Choroid plexus epithelial cell (primary cell): Measurements from ENCODE around the gene RSPH1.

ENCODE experiments used
- DNase-seq: peaks from one replicate; pipeline ENCODE4 v3.0.0-alpha.2; 2010; ENCODE audit warnings: low read depth
- H3K4me3 ChIP-seq: 2 replicates; pipeline ENCODE4 v1.5.1; 2011; ENCODE audit warnings: low read depth, mild to moderate bottlenecking, control low read depth, low read length, moderate library complexity
- TF ChIP-seq, protein P1 (sequence below): conservative IDR thresholded peaks from 2 replicates; pipeline ENCODE4 v1.5.1; 2011; ENCODE audit warnings: low read depth, mild to moderate bottlenecking, control low read depth, inconsistent platforms, low read length, moderate library complexity

Gene RSPH1

DNA sequence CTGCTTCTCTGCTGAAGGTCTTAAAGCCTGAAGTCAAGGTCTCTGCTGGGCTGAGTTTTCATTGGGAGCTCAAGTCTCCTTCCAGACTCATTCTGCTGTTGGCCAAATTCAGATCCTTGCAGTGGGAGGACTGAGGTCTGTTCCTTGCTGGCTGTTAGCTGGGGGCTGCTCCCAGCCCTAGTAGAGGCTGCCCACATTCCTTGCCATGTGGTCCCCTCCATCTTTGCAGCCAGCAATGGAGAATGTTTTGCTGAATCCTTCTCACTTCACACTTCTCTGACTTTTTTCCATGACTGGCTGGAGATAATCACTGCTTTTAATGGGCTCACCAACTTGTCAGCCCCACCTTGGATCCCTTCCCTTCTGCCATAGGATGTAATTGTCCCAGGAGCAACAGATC, 59.1 kb downstream of the RSPH1 start:
- no peak for DNase-seq
- TF ChIP-seq, protein P1, sequence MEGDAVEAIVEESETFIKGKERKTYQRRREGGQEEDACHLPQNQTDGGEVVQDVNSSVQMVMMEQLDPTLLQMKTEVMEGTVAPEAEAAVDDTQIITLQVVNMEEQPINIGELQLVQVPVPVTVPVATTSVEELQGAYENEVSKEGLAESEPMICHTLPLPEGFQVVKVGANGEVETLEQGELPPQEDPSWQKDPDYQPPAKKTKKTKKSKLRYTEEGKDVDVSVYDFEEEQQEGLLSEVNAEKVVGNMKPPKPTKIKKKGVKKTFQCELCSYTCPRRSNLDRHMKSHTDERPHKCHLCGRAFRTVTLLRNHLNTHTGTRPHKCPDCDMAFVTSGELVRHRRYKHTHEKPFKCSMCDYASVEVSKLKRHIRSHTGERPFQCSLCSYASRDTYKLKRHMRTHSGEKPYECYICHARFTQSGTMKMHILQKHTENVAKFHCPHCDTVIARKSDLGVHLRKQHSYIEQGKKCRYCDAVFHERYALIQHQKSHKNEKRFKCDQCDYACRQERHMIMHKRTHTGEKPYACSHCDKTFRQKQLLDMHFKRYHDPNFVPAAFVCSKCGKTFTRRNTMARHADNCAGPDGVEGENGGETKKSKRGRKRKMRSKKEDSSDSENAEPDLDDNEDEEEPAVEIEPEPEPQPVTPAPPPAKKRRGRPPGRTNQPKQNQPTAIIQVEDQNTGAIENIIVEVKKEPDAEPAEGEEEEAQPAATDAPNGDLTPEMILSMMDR = no peak
- H3K4me3 ChIP-seq = no peak overlapping the region

DNA sequence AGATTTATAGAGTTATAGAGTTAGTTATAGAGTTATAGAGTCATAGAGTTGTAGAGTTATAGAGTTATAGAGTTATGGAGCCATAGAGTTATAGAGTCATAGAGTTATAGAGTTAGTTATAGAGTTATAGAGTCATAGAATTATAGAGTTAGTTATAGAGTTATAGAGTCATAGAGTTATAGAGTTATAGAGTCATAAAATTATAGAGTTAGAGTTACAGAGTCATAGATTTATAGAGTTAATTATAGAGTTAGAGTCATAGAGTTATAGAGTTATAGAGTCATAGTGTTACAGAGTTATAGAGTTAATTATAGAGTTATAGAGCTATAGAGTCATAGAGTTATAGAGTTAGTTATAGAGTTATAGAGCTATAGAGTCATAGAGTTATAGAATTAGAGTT, 60.2 kb downstream of the RSPH1 start:
- no peak overlapping the region for H3K4me3 ChIP-seq
- TF ChIP-seq, protein P1 = no peak
- no peak for DNase-seq

DNA sequence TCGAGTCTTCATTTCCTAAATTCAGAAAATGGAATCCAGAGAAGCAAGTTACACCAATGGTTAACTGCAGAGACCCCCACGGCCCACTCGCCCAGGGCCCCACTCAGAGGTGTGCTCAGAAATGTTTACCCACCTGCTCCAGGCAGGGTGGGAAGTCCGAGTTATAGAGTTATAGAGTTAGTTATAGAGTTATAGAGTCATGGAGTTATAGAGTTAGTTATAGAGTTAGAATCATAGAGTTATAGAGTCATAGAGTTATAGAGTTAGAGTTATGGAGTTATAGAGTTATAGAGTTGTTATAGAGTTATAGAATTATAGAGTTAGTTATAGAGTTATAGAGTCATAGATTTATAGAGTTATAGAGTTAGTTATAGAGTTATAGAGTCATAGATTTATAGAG, 60.6 kb downstream of the RSPH1 start:
- no peak for DNase-seq
- TF ChIP-seq, protein P1 = no peak
- H3K4me3 ChIP-seq = no peak overlapping the region

DNA sequence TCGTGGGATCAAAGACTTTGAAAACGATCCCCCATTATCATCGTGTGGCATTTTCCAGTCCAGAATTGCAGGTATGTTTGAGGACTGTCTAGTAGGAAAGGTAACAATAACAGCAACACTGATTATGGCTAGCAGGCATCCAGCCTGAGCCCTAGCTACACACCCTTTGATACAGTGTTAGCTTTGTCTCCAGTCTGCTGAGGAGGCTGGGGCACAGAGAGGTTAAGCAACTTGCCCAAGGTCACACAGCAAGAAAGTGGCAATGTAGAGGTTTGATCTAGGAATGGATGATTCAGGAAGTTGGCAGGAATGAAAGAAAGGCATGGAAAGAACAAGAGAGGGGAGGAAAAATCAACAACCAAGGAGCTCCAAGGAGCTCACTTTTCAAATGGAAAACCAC, 61.1 kb downstream of the RSPH1 start:
- no peak for DNase-seq
- TF ChIP-seq, protein P1 = no peak
- no peak overlapping the region for H3K4me3 ChIP-seq

DNA sequence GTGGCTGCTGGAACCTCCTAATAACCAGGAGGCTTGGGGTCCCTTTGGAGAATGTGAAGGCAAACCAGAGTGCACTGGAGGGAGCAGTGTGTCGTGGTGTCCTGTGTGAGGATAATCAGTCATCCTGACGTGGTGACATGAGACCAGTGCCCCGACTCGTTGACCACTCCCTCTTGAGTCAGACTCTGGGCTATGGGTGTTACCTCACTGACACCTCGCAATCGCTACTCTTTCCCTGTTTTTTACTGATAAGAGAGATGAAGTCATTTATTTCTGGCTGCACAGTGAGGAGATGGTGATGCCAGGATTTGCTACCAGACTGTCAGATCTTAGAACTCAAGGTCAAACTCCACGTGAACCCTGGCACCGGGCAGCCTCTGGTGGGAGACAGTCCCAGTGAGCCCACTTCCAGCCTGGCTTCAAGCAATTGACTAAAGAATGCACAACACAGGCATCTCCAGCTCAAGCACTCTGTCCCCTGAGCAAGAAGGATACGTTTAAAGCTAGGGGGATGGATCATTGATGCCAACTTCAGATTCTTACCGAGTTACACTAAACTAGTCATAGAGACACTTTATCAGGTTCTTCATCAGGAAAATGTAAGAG, 62.0 kb downstream of the RSPH1 start:
- TF ChIP-seq, protein P1 = no peak
- H3K4me3 ChIP-seq = no peak overlapping the region
- no peak for DNase-seq

DNA sequence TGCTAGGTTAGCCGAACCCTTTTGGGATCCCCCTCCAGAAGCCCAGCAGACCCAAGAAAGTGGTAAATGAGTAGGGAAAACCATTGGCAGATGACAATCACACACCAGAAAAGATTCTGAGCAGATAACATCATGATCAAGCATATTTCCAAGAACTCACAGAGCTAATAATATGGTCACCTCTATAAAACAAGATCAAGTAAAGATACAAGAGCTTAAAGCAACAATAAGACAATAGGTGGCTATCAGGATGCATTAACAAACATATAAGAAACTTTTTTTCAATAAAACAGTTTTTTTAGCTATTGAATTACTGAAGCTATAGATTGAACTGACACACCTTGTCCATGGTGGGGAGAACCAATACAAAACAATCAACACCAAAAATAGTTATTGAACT, 63.3 kb downstream of the RSPH1 start:
- H3K4me3 ChIP-seq = no peak overlapping the region
- TF ChIP-seq, protein P1 = no peak
- no peak for DNase-seq

DNA sequence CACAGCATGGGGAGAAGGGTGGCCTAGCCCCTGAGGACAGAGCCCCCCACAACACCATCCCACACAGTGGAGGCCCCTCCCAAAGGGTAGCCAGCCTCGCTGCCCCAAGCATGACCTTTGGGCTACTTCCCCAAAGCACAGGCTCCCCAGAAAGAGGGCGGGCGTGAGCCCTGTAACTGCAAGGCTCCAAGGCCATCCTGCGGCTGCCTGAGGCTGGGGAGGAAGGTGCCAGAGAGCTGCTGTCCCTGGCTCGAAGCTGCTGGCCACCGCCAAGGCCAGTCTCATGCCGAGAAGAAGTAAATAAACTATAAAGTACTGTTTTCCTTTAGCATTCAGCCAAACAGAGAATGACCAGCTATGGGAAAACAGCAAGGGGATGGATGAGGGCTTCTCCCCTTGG, 64.8 kb downstream of the RSPH1 start:
- no peak for DNase-seq
- no peak overlapping the region for H3K4me3 ChIP-seq
- TF ChIP-seq, protein P1 = no peak
